Measurements from ENCODE around the gene PCDH10. TPM values are rescaled to one million over a fixed set of nuclear protein-coding genes. Genes with fewer than 3 reads are reported as not detected.

Gene PCDH10
- total RNA-seq, 1 donor from 2014 or later = 0.15 TPM

GRCh38 chr4:133112641-133113040 is 36.5 kb upstream of the PCDH10 start:
- no peak overlapping the region for H3K27ac Mint-ChIP-seq
- no peaks in the 10 kb centered on the region for H4K20me1 ChIP-seq (ENCODE audit: low read depth)
- no peaks in the 10 kb centered on the region for H3K4me1 Mint-ChIP-seq

GRCh38 chr4:133124746-133125145 is 24.3 kb upstream of the PCDH10 start:
- Mint-ChIP-seq H3K4me1 (no peaks in the 10 kb centered on the region), H3K4me3 (no peak overlapping the region), H3K9me3 (peaks cover 4% of the 10 kb centered on the region), H3K36me3 (peaks cover 2% of the 10 kb centered on the region), H3K27ac (no peak overlapping the region), H3K27me3 (ENCODE audit: insufficient read depth, low read depth) (no peaks in the 10 kb centered on the region)
- Histone ChIP-seq H3K27me3 (no peaks in the 10 kb centered on the region), H3K9ac (no peak overlapping the region), H4K20me1 (ENCODE audit: low read depth) (no peaks in the 10 kb centered on the region), H3K4me2 (no peak overlapping the region), H3K27ac (no peak overlapping the region), H3K4me3 (no peak overlapping the region), H3K9me3 (ENCODE audit: low read depth) (no peaks in the 10 kb centered on the region), H3K36me3 (no peaks in the 10 kb centered on the region), H3F3A (ENCODE audit: low read depth) (no peaks in the 10 kb centered on the region), H3K4me1 (no peaks in the 10 kb centered on the region), H2AFZ (replicated peaks) (no peak overlapping the region), H3K79me2 (ENCODE audit: low read depth) (no peaks in the 10 kb centered on the region)
- DNase-seq (ENCODE audit: low spot score) = no peak
- TF ChIP-seq CTCF (IDR thresholded peaks at IDR 0.05) (no peak), EZH2phosphoT487 (IDR thresholded peaks at IDR 0.05) (no peak), EZH2 (IDR thresholded peaks at IDR 0.05) (no peak)

More at GRCh38 chr4:133112641-133113040, 36.5 kb upstream of the PCDH10 start:
- Mint-ChIP-seq H3K36me3 (no peaks in the 10 kb centered on the region), H3K27me3 (ENCODE audit: insufficient read depth, low read depth) (no peaks in the 10 kb centered on the region), H3K9me3 (no peaks in the 10 kb centered on the region), H3K4me3 (no peak overlapping the region)
- Histone ChIP-seq H3K79me2 (ENCODE audit: low read depth) (no peaks in the 10 kb centered on the region), H3K9ac (no peak overlapping the region), H3K4me2 (no peak overlapping the region), H3K4me3 (no peak overlapping the region), H3K36me3 (no peaks in the 10 kb centered on the region), H3K27me3 (no peaks in the 10 kb centered on the region), H3K9me3 (ENCODE audit: low read depth) (no peaks in the 10 kb centered on the region), H3K27ac (no peak overlapping the region), H3K4me1 (no peaks in the 10 kb centered on the region), H2AFZ (replicated peaks) (no peak overlapping the region), H3F3A (ENCODE audit: low read depth) (no peaks in the 10 kb centered on the region)
- no peak for DNase-seq (ENCODE audit: low spot score)
- no peak for TF ChIP-seq CTCF (IDR thresholded peaks at IDR 0.05)
- TF ChIP-seq EZH2phosphoT487 (IDR thresholded peaks at IDR 0.05) = no peak
- TF ChIP-seq EZH2 (IDR thresholded peaks at IDR 0.05) = no peak

GRCh38 chr4:133127500-133127899 is 21.6 kb upstream of the PCDH10 start:
- no peak overlapping the region for H3K27ac Mint-ChIP-seq
- peaks cover 6% of the 10 kb centered on the region for H3K36me3 Mint-ChIP-seq
- H4K20me1 ChIP-seq (ENCODE audit: low read depth) = no peaks in the 10 kb centered on the region

More at GRCh38 chr4:133127500-133127899, 21.6 kb upstream of the PCDH10 start:
- no peak overlapping the region for H3K4me3 Mint-ChIP-seq
- Histone ChIP-seq H2AFZ (replicated peaks) (no peak overlapping the region), H3K4me3 (no peak overlapping the region), H3K27me3 (no peaks in the 10 kb centered on the region), H3K79me2 (ENCODE audit: low read depth) (no peaks in the 10 kb centered on the region), H3K4me1 (peaks cover 15% of the 10 kb centered on the region), H3K27ac (no peak overlapping the region), H3K9ac (no peak overlapping the region), H3F3A (ENCODE audit: low read depth) (no peaks in the 10 kb centered on the region), H3K36me3 (no peaks in the 10 kb centered on the region), H3K4me2 (no peak overlapping the region), H3K9me3 (ENCODE audit: low read depth) (no peaks in the 10 kb centered on the region)
- H3K4me1 Mint-ChIP-seq = peaks cover 7% of the 10 kb centered on the region
- DNase-seq (ENCODE audit: low spot score) = no peak
- no peaks in the 10 kb centered on the region for H3K27me3 Mint-ChIP-seq (ENCODE audit: insufficient read depth, low read depth)
- H3K9me3 Mint-ChIP-seq = peaks cover 4% of the 10 kb centered on the region
- TF ChIP-seq CTCF (IDR thresholded peaks at IDR 0.05) (no peak), EZH2phosphoT487 (IDR thresholded peaks at IDR 0.05) (no peak), EZH2 (IDR thresholded peaks at IDR 0.05) (no peak)

Measured in neural progenitor cell (in vitro differentiated cells).